WTC11 (cell line): ENCODE data around the gene ADGRE1. TPM values are rescaled to one million over a fixed set of nuclear protein-coding genes. Genes with fewer than 3 reads are reported as not detected.
A peak's percentile ranks its signal among the peaks of the same experiment; 100 is the strongest.

ENCODE experiments used
- ATAC-seq: fragments of 200-7000 bp; cut with Tn5 transposase; 2 replicates; pipeline ENCODE4 v1.10.0; 2021; ENCODE audit warnings: mild to moderate bottlenecking, moderate library complexity
- CTCF ChIA-PET: fragments of 300-600 bp; sonication (Branson Sonifier 250); formaldehyde crosslinking; loops from one replicate; lab custom pipeline; 2021; ENCODE audit warnings: antibody characterized with exemption; lab: Charles Lee
- POLR2A ChIA-PET: fragments of 350-600 bp; sonication (Branson Sonifier 250); formaldehyde crosslinking; loops from one replicate; lab custom pipeline; 2021; ENCODE audit warnings: antibody characterized with exemption; lab: Charles Lee
- DNase-seq: peaks from one replicate; pipeline ENCODE4 v3.0.0; 2021; ENCODE audit warnings: low spot score
- H3K27ac Mint-ChIP-seq: 2 replicates; pipeline ENCODE4 v1.8.0; 2021; ENCODE audit warnings: mixed read lengths
- H3K27me3 Mint-ChIP-seq: 2 replicates; pipeline ENCODE4 v1.8.0; 2021; ENCODE audit warnings: low read depth, mild to moderate bottlenecking, moderate library complexity, mixed read lengths
- H3K36me3 Mint-ChIP-seq: 2 replicates; pipeline ENCODE4 v1.8.0; 2021; ENCODE audit warnings: mixed read lengths
- H3K4me1 Mint-ChIP-seq: 2 replicates; pipeline ENCODE4 v1.8.0; 2022; ENCODE audit warnings: mixed read lengths
- H3K4me3 Mint-ChIP-seq: 2 replicates; pipeline ENCODE4 v1.8.0; 2021; ENCODE audit warnings: mild to moderate bottlenecking, moderate library complexity, mixed read lengths
- H3K9me3 Mint-ChIP-seq: 2 replicates; pipeline ENCODE4 v1.8.0; 2021; ENCODE audit warnings: mixed read lengths
- CDX4 ChIP-seq: fragments of 250-450 bp; sonication (Bioruptor Pico); IDR thresholded peaks from 2 replicates; pipeline ENCODE4 v1.9.0; 2021; ENCODE audit warnings: moderate library complexity, mild to moderate bottlenecking, inconsistent platforms, borderline replicate concordance
- CTCF ChIP-seq: fragments of 200-600 bp; IDR thresholded peaks from 2 replicates; pipeline ENCODE4 v1.8.0; 2022; ENCODE audit warnings: antibody characterized with exemption
- ELF4 ChIP-seq: sonication (generic); formaldehyde crosslinking; IDR thresholded peaks from 2 replicates; pipeline ENCODE4 v1.8.1; 2022; ENCODE audit warnings: low read depth, mild to moderate bottlenecking, moderate library complexity, missing genetic modification reagents
- FOXK1 ChIP-seq: sonication (generic); formaldehyde crosslinking; IDR thresholded peaks from 2 replicates; pipeline ENCODE4 v1.8.0; 2022; ENCODE audit warnings: mild to moderate bottlenecking, moderate library complexity, missing genetic modification reagents
- GABPB1 ChIP-seq: sonication (generic); formaldehyde crosslinking; IDR thresholded peaks from 2 replicates; pipeline ENCODE4 v1.8.1; 2023; ENCODE audit warnings: mild to moderate bottlenecking, missing genetic modification reagents
- MXD4 ChIP-seq: fragments of 250-450 bp; sonication (Bioruptor Pico); IDR thresholded peaks from 2 replicates; pipeline ENCODE4 v1.8.0; 2021; ENCODE audit warnings: mild to moderate bottlenecking, moderate library complexity, borderline replicate concordance
- NR2C2 ChIP-seq: sonication (generic); formaldehyde crosslinking; IDR thresholded peaks from 2 replicates; pipeline ENCODE4 v1.8.0; 2022; ENCODE audit warnings: mild to moderate bottlenecking, missing genetic modification reagents
- NR3C1 ChIP-seq: sonication (generic); formaldehyde crosslinking; conservative IDR thresholded peaks from 2 replicates; pipeline ENCODE4 v1.8.1; 2023; ENCODE audit warnings: low read depth, mild to moderate bottlenecking, missing genetic modification reagents
- OVOL2 ChIP-seq: fragments of 250-450 bp; sonication (Bioruptor Pico); IDR thresholded peaks from 2 replicates; pipeline ENCODE4 v1.9.0; 2021; ENCODE audit warnings: mild to moderate bottlenecking, borderline replicate concordance
- SMAD3 ChIP-seq: sonication (generic); formaldehyde crosslinking; IDR thresholded peaks from 2 replicates; pipeline ENCODE4 v1.8.0; 2022; ENCODE audit warnings: missing genetic modification reagents, mild to moderate bottlenecking, borderline replicate concordance
- SMAD4 ChIP-seq: sonication (generic); formaldehyde crosslinking; IDR thresholded peaks from 2 replicates; pipeline ENCODE4 v1.8.0; 2022; ENCODE audit warnings: mild to moderate bottlenecking, missing genetic modification reagents
- SP1 ChIP-seq: sonication (generic); formaldehyde crosslinking; conservative IDR thresholded peaks from 2 replicates; pipeline ENCODE4 v1.8.1; 2022; ENCODE audit warnings: missing genetic modification reagents
- TEAD1 ChIP-seq: sonication (generic); formaldehyde crosslinking; IDR thresholded peaks from 2 replicates; pipeline ENCODE4 v1.8.0; 2022; ENCODE audit warnings: mild to moderate bottlenecking, missing genetic modification reagents
- ZNF317 ChIP-seq: sonication (generic); formaldehyde crosslinking; IDR thresholded peaks from 2 replicates; pipeline ENCODE4 v1.8.1; 2023; ENCODE audit warnings: low read depth, mild to moderate bottlenecking, moderate library complexity, missing genetic modification reagents, borderline replicate concordance
- ZNF396 ChIP-seq: fragments of 250-450 bp; sonication (Bioruptor Pico); IDR thresholded peaks from 2 replicates; pipeline ENCODE4 v1.8.0; 2021; ENCODE audit warnings: mild to moderate bottlenecking, moderate library complexity, borderline replicate concordance
- total RNA-seq: library from RNA; stranded (reverse); gene quantifications from 3 replicates; pipeline ENCODE4 v1.2.3, GENCODE V29; 2021
- TF ChIP-seq, protein P1 (sequence below): sonication (generic); formaldehyde crosslinking; IDR thresholded peaks from 2 replicates; pipeline ENCODE4 v1.8.0; 2023; ENCODE audit warnings: mild to moderate bottlenecking, missing genetic modification reagents
- TF ChIP-seq, protein P2 (sequence below): sonication (generic); formaldehyde crosslinking; IDR thresholded peaks from 2 replicates; pipeline ENCODE4 v1.8.1; 2022; ENCODE audit warnings: missing genetic modification reagents, borderline replicate concordance
- TF ChIP-seq, protein P3 (sequence below): sonication (generic); formaldehyde crosslinking; conservative IDR thresholded peaks from 2 replicates; pipeline ENCODE4 v1.8.1; 2022; ENCODE audit warnings: mild to moderate bottlenecking, missing genetic modification reagents

The ADGRE1 gene
- total RNA-seq, 1 experiment from 2014 or later: not detected

- Mint-ChIP-seq H3K27ac (no peak overlapping the region), H3K4me3 (no peak overlapping the region), H3K36me3 (peaks cover 4% of the 10 kb centered on the region), H3K27me3 (peaks cover 2% of the 10 kb centered on the region; the same call in 1 of the 2 replicates), H3K9me3 (peaks cover 10% of the 10 kb centered on the region), H3K4me1 (peaks cover 4% of the 10 kb centered on the region)
- ChIA-PET CTCF (interaction anchor here (0.6 to 4.8 kb wide), 6 partner anchors 80 to 345 kb away, joined by 3 to 85 read pairs (median 15); partner anchors contain the start of genes GPR108 and VAV1), POLR2A (no interaction called here)
- ATAC-seq (no peak), DNase-seq (no peak)
- no peak for TF ChIP-seq MXD4 (CRISPR knock-in tag)
- no peak for TF ChIP-seq NR3C1 (CRISPR knock-in tag)
- no peak for TF ChIP-seq SP1
- TF ChIP-seq, protein P1, sequence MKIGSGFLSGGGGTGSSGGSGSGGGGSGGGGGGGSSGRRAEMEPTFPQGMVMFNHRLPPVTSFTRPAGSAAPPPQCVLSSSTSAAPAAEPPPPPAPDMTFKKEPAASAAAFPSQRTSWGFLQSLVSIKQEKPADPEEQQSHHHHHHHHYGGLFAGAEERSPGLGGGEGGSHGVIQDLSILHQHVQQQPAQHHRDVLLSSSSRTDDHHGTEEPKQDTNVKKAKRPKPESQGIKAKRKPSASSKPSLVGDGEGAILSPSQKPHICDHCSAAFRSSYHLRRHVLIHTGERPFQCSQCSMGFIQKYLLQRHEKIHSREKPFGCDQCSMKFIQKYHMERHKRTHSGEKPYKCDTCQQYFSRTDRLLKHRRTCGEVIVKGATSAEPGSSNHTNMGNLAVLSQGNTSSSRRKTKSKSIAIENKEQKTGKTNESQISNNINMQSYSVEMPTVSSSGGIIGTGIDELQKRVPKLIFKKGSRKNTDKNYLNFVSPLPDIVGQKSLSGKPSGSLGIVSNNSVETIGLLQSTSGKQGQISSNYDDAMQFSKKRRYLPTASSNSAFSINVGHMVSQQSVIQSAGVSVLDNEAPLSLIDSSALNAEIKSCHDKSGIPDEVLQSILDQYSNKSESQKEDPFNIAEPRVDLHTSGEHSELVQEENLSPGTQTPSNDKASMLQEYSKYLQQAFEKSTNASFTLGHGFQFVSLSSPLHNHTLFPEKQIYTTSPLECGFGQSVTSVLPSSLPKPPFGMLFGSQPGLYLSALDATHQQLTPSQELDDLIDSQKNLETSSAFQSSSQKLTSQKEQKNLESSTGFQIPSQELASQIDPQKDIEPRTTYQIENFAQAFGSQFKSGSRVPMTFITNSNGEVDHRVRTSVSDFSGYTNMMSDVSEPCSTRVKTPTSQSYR: no peak
- TF ChIP-seq SMAD4 (CRISPR knock-in tag): no peak
- no peak for TF ChIP-seq TEAD1 (CRISPR knock-in tag)
- TF ChIP-seq OVOL2: no peak
These were observed 25.6 kb upstream of the ADGRE1 start for GRCh38 chr19:6861683-6862286.

GRCh38 chr19:6862673-6863078 is 24.7 kb upstream of the ADGRE1 start:
- CTCF ChIA-PET: interaction anchor here (0.5 to 4.8 kb wide), 14 partner anchors 10 to 418 kb away, joined by 3 to 85 read pairs (median 5); partner anchors contain the start of genes GPR108 and VAV1
- H3K27ac Mint-ChIP-seq: no peak overlapping the region
- POLR2A ChIA-PET: interaction anchor here (0.7 kb wide), 1 partner anchor 13 kb away, joined by 3 read pairs; no protein-coding TSS in a partner anchor

GRCh38 chr19:6864325-6864940 is 22.9 kb upstream of the ADGRE1 start:
- Mint-ChIP-seq H3K4me3 (no peak overlapping the region), H3K4me1 (peaks cover 4% of the 10 kb centered on the region), H3K27me3 (peaks cover 3% of the 10 kb centered on the region; the same call in 1 of the 2 replicates), H3K36me3 (peaks cover 7% of the 10 kb centered on the region), H3K9me3 (peaks cover 22% of the 10 kb centered on the region), H3K27ac (no peak overlapping the region)
- DNase-seq (no peak), ATAC-seq (no peak)
- POLR2A ChIA-PET: no interaction called here
- CTCF ChIA-PET: interaction anchor here (0.6 to 4.8 kb wide), 39 partner anchors 10 to 738 kb away, joined by 3 to 85 read pairs (median 4); partner anchors contain the start of genes ALKBH7, DENND1C, GPR108 and KHSRP
- TF ChIP-seq, protein P2, sequence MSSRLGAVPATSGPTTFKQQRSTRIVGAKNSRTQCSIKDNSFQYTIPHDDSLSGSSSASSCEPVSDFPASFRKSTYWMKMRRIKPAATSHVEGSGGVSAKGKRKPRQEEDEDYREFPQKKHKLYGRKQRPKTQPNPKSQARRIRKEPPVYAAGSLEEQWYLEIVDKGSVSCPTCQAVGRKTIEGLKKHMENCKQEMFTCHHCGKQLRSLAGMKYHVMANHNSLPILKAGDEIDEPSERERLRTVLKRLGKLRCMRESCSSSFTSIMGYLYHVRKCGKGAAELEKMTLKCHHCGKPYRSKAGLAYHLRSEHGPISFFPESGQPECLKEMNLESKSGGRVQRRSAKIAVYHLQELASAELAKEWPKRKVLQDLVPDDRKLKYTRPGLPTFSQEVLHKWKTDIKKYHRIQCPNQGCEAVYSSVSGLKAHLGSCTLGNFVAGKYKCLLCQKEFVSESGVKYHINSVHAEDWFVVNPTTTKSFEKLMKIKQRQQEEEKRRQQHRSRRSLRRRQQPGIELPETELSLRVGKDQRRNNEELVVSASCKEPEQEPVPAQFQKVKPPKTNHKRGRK (CRISPR knock-in tag): no peak
- TF ChIP-seq, protein P3, sequence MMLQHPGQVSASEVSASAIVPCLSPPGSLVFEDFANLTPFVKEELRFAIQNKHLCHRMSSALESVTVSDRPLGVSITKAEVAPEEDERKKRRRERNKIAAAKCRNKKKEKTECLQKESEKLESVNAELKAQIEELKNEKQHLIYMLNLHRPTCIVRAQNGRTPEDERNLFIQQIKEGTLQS (CRISPR knock-in tag): no peak
- no peak for TF ChIP-seq FOXK1
- TF ChIP-seq NR2C2: no peak
- no peak for TF ChIP-seq ZNF317 (CRISPR knock-in tag)
- TF ChIP-seq ZNF396 (CRISPR knock-in tag): no peak
- no peak for TF ChIP-seq MXD4 (CRISPR knock-in tag)

More at GRCh38 chr19:6862673-6863078, 24.7 kb upstream of the ADGRE1 start:
- Mint-ChIP-seq H3K4me1 (peaks cover 4% of the 10 kb centered on the region), H3K4me3 (peak overlapping the region; percentile 65), H3K36me3 (peaks cover 4% of the 10 kb centered on the region; the same call in 1 of the 2 replicates), H3K27me3 (peaks cover 3% of the 10 kb centered on the region; the same call in 1 of the 2 replicates), H3K9me3 (peaks cover 10% of the 10 kb centered on the region)
- ATAC-seq (peak; percentile 90), DNase-seq (peak; percentile 89)
- no peak for TF ChIP-seq OVOL2
- peak; percentile 20; the same call in 1 of the 2 replicates for TF ChIP-seq GABPB1 (CRISPR knock-in tag)
- no peak for TF ChIP-seq SMAD3 (CRISPR knock-in tag)
- no peak for TF ChIP-seq ELF4 (CRISPR knock-in tag)
- peak; percentile 82 for TF ChIP-seq CTCF
- no peak for TF ChIP-seq CDX4 (CRISPR knock-in tag)
- no peak for TF ChIP-seq NR3C1 (CRISPR knock-in tag)
- TF ChIP-seq SP1: no peak
